CD4-positive, alpha-beta T cell treated with Interleukin-4 for 4 hours (primary cell): ENCODE results near the gene ITGA3.
A peak's percentile ranks its signal among the peaks of the same experiment; 100 is the strongest.

ENCODE experiments used
- DNase-seq: peaks from one replicate; pipeline ENCODE4 v3.0.0-alpha.2; 2020

The ITGA3 gene

GRCh38 chr17:50075446-50076032 lies 19.6 kb downstream of the ITGA3 start:
- DNase-seq = no peak

- DNase-seq = no peak
Observed at GRCh38 chr17:50076221-50076590, 20.3 kb downstream of the ITGA3 start.

- no peak for DNase-seq
Observed at GRCh38 chr17:50076591-50077235, 20.8 kb downstream of the ITGA3 start.

DNA sequence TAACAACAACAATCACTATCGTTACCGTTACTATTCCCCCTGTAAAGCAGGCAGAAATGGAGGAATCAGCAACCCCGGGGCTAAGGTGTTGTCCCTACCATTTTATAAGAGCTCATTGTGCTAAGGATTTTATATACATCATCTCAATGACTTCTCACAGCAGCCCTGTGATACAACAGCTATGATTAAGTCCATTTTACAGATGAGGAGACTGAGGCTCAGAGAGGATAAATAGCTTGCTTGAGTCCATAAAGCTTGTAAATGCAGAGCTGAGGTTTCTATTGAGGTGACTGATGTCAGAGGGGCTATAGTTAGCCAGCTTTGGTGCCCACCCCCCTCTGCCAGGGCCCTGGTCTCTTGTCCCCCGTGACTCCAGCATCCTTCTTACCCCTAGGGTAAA lies 22.5 kb downstream of the ITGA3 start:
- DNase-seq = no peak

DNA sequence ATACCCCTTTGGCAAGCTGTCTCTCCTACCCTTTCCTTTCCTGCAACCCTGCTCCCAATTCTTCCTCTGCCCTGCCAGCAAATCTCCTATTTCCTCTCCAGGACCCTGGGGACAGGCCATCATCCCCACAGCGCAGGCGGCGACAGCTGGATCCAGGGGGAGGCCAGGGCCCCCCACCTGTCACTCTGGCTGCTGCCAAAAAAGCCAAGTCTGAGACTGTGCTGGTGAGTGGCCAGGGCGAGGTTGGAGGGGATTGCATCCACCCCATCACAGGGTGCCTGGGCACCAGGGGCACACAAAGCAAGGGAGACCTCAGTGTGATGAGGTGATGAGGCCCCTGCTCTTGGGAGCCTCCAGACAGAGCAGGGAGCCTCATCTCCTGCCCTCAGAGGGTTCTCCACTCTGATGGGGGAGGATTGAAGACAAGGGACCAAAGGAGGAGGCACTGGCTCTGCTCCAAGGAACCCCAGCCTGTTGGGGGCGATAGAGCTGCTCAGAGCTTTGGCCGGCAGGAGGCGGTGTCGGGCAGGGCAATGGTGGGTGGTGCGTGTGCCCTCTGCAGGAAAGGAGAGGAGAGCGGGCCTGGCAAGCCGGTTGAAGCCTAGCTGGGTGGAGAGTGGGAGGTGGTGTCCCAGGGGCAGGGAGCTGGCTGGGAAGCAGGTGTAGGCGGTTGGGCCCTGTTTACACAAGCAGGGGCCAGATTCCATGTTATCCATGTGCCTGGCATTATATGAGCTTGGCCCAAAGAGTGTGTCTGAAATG lies 23.6 kb downstream of the ITGA3 start:
- peak; percentile 13 for DNase-seq

DNA sequence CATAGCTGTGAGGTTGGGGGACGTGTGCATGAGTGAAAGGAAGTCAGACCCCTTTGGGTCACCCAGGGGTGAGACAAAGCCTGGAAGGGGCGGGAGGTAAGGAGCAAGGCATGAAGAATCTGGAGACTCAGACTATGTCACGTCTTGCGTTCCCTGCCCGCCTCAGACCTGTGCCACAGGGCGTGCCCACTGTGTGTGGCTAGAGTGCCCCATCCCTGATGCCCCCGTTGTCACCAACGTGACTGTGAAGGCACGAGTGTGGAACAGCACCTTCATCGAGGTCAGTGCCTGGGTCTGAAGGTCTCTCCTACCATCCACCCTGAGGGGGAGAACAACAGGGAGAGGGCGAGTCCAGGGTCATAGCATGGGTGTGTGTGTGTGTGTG lies 24.2 kb downstream of the ITGA3 start:
- no peak for DNase-seq

- no peak for DNase-seq
Observed at GRCh38 chr17:50080827-50081226, 24.9 kb downstream of the ITGA3 start.

- no peak for DNase-seq
Observed at GRCh38 chr17:50081757-50082156, 25.8 kb downstream of the ITGA3 start.

DNA sequence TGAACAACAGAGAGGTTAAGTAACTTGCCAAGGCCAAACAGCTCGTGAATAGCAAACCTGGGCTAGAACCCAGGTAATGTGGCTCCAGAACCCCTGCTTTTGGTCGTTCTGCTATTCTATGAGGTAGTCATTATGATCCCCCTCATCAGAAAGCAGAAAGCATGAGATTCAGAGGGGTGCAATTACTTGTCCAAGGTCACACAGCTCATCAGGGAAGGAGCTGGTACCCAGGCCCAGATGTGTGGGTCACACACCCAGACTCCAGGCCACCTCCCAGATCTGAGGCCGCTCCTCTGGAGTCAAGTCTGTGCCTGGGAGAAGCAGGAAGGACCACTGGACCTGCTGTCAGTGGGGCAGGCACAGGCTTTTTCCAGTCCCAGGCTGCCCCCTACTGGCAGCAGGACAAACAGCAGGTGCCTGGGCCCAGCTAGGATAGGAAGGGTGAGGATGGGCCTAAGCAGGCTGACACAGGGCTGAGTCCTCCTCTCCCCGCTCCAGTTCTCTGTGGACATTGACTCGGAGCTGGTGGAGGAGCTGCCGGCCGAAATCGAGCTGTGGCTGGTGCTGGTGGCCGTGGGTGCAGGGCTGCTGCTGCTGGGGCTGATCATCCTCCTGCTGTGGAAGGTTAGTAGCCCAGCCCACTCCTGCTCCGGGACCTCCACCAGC lies 31.5 kb downstream of the ITGA3 start:
- peak; percentile 69 for DNase-seq

DNA sequence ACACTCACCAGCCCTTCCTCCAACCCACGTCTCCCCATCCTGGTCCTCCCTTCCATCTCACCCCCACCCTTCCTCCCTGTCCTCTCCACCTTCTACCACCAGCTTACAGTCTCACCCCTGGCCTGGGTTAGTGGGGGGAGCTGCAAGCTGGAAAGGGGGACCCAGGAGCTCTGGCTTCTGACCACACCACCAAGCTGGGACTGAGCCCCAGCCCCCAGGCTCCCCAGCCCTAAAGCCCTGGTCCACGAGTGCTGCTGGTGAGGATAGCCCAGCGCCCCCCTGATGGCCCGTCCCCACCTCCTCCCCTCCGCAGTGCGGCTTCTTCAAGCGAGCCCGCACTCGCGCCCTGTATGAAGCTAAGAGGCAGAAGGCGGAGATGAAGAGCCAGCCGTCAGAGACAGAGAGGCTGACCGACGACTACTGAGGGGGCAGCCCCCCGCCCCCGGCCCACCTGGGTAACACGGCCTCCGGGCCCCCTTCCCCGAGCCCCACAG lies 32.0 kb downstream of the ITGA3 start:
- DNase-seq = no peak

DNA sequence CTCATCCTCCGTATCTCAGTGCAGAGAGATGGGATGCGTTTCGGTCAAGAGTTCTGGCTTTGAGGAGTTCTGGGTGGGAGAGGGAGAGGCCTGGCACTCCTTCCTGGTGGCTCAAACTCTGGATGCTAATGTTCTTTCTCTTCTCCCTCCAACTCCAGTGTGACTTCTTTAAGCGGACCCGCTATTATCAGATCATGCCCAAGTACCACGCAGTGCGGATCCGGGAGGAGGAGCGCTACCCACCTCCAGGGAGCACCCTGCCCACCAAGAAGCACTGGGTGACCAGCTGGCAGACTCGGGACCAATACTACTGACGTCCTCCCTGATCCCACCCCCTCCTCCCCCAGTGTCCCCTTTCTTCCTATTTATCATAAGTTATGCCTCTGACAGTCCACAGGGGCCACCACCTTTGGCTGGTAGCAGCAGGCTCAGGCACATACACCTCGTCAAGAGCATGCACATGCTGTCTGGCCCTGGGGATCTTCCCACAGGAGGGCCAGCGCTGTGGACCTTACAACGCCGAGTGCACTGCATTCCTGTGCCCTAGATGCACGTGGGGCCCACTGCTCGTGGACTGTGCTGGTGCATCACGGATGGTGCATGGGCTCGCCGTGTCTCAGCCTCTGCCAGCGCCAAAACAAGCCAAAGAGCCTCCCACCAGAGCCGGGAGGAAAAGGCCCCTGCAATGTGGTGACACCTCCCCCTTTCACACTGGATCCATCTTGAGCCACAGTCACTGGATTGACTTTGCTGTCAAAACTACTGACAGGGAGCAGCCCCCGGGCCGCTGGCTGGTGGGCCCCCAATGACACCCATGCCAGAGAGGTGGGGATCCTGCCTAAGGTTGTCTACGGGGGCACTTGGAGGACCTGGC lies 33.3 kb downstream of the ITGA3 start:
- no peak for DNase-seq

DNA sequence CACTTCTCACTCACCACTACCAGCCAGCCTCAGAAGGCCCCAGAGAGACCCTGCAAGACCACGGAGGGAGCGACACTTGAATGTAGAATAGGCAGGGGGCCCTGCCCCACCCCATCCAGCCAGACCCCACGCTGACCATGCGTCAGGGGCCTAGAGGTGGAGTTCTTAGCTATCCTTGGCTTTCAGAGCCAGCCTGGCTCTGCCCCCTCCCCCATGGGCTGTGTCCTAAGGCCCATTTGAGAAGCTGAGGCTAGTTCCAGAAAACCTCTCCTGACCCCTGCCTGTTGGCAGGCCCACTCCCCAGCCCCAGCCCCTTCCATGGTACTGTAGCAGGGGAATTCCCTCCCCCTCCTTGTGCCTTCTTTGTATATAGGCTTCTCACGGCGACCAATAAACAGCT lies 34.2 kb downstream of the ITGA3 start:
- DNase-seq = no peak

- DNase-seq = no peak
Observed at GRCh38 chr17:50090971-50091917, 35.3 kb downstream of the ITGA3 start.

- DNase-seq = no peak
Observed at GRCh38 chr17:50091918-50092285, 36.0 kb downstream of the ITGA3 start.

GRCh38 chr17:50093246-50093645 lies 37.3 kb downstream of the ITGA3 start:
- no peak for DNase-seq

DNA sequence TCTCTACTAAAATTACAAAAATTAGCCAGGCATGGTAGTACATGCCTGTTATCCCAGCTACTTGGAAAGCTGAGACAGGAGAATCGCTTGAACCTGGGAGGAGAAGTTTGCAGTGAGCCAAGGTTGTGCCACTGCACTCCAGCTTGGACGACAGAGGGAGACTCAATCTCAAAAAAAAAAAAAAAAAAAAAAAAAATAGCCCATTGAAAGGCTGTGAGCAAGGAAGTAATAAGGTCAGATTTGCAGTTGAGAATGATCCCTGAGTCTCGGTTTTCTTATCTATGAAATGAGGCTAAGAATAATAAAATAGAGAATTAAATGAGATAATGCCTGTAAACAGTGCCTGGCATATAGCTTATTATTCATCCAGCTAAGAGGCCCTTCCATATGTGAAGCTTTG lies 37.9 kb downstream of the ITGA3 start:
- no peak for DNase-seq

DNA sequence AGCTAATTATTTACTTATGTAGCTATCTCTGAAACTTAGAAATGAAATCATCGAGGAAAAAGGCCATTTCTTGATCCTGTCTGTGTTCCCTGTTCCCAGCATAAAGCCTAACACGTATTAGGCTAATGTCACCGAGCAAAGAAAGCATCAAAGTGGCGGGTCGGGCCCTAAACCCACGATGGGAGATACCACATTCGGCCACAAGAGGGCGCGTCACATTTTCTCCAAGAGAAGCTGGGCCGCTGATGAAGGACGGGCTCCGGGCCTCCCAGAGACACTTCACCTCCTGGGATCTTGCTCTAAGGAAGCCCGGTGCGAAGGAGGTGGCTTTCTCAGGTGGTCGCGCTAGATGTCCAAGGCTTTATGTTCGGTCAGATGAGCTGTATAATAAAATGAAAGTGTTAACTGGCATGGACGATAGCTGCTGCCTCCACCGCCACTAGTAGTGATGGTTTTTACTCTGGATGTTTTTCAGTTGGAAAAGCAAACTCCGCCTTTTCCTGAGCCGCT lies 38.4 kb downstream of the ITGA3 start:
- peak; percentile 86 for DNase-seq

- peak; percentile 97 for DNase-seq
Observed at GRCh38 chr17:50094753-50095619, 39.1 kb downstream of the ITGA3 start, which contains the start of gene PDK2. TSS of gene PDK2 (plus strand) at chr17:50095351. CDS start at chr17:50095436, 85 bp downstream.

- DNase-seq = no peak
Observed at GRCh38 chr17:50095626-50096037, 39.7 kb downstream of the ITGA3 start.

DNA sequence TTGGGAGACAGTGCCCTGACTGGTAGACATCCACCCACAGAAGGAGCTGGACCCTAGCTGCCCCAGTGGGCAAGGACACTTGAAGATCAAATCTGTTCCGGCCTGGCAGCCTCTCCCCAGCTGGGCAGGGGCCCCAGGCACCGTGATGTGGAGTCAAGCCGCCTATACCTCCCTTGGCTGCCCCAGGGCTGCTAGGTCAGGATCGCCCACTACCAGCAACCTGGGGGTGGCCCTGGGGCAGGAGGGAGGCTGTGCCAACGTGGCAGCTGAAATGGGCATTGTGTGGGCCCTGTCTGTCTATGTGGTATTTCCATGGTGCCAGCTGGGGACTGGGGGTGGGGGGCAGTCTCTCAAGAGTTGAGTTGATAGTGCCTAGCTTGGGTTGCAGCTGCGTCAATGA lies 40.2 kb downstream of the ITGA3 start:
- DNase-seq = no peak
